Measurements from ENCODE around the gene PTPRT.

The PTPRT gene

GRCh38 chr20:43017241-43018030 is 172.3 kb downstream of the PTPRT start:
- DNase-seq = no peak

GRCh38 chr20:43016257-43016656 is 173.4 kb downstream of the PTPRT start:
- no peak for DNase-seq

GRCh38 chr20:43015566-43015965 is 174.1 kb downstream of the PTPRT start:
- no peak for DNase-seq

GRCh38 chr20:43014206-43014605 is 175.5 kb downstream of the PTPRT start:
- no peak for DNase-seq

- no peak for DNase-seq
Observed at GRCh38 chr20:43011491-43011890, 178.2 kb downstream of the PTPRT start.

GRCh38 chr20:43009532-43009931 is 180.2 kb downstream of the PTPRT start:
- DNase-seq = no peak

- DNase-seq = no peak
Observed at GRCh38 chr20:43007525-43007924, 182.2 kb downstream of the PTPRT start.

- no peak for DNase-seq
Observed at GRCh38 chr20:43006651-43007375, 182.9 kb downstream of the PTPRT start.

- DNase-seq = no peak
Observed at GRCh38 chr20:43003318-43003944, 186.3 kb downstream of the PTPRT start.

GRCh38 chr20:42996141-42996540 is 193.6 kb downstream of the PTPRT start:
- no peak for DNase-seq

GRCh38 chr20:42988319-42988718 is 201.4 kb downstream of the PTPRT start:
- no peak for DNase-seq

- DNase-seq = no peak
Observed at GRCh38 chr20:42987376-42988114, 202.2 kb downstream of the PTPRT start.

- DNase-seq = no peak
Observed at GRCh38 chr20:42986143-42986773, 203.4 kb downstream of the PTPRT start.

GRCh38 chr20:42985628-42986027 is 204.1 kb downstream of the PTPRT start:
- DNase-seq = no peak

- DNase-seq = no peak
Observed at GRCh38 chr20:42982218-42982617, 207.5 kb downstream of the PTPRT start.

- DNase-seq = no peak
Observed at GRCh38 chr20:42981253-42981652, 208.5 kb downstream of the PTPRT start.

GRCh38 chr20:42979720-42980119 is 210.0 kb downstream of the PTPRT start:
- DNase-seq = no peak

GRCh38 chr20:42978184-42978974 is 211.3 kb downstream of the PTPRT start:
- DNase-seq = no peak

GRCh38 chr20:42975974-42976373 is 213.7 kb downstream of the PTPRT start:
- DNase-seq = no peak

GRCh38 chr20:42974347-42974746 is 215.4 kb downstream of the PTPRT start:
- DNase-seq = peak; percentile 11

- DNase-seq = no peak
Observed at GRCh38 chr20:42972591-42972990, 217.1 kb downstream of the PTPRT start.

- no peak for DNase-seq
Observed at GRCh38 chr20:42968746-42969145, 221.0 kb downstream of the PTPRT start.

Data from NCI-H748 treated with DMSO at 0.1 percent for 48 hours (cell line).